Spleen (tissue), 11 donors: ENCODE measurements around the gene RBM26. TPM values are rescaled to one million over a fixed set of nuclear protein-coding genes. Genes with fewer than 3 reads are reported as not detected.

Experiments
- DNase-seq: peaks from one replicate; pipeline ENCODE4 v3.0.0-alpha.2; 2020
- H3K27ac ChIP-seq, 8 donors: fragments of 200-600 bp; sonication (generic) in 7 of 8; 1 replicate in 4 of 8; 2 replicates in 4 of 8; pipeline versions ENCODE4 v1.5.0 to v1.8.0; 2016 to 2021; ENCODE audit warnings: inconsistent platforms in 4 of 8, mild to moderate bottlenecking in 4 of 8, moderate library complexity in 1 of 8
- H3K27me3 ChIP-seq, 7 donors: fragments of 200-600 bp; sonication (generic) in 6 of 7; replicated peaks in 1 of 7; 1 replicate in 4 of 7; 2 replicates in 3 of 7; pipeline versions ENCODE4 v1.5.0 to v1.8.0; 2016 to 2021; ENCODE audit warnings: inconsistent platforms in 3 of 7, mild to moderate bottlenecking in 1 of 7
- H3K36me3 ChIP-seq, 6 donors: fragments of 200-600 bp; sonication (generic) in 5 of 6; 1 replicate in 4 of 6; 2 replicates in 2 of 6; pipeline versions ENCODE4 v1.5.0 to v1.8.0; 2016 to 2021; ENCODE audit warnings: inconsistent platforms in 2 of 6
- H3K4me1 ChIP-seq, 6 donors: fragments of 200-600 bp; sonication (generic) in 5 of 6; 1 replicate in 3 of 6; 2 replicates in 3 of 6; pipeline versions ENCODE4 v1.5.0 to v1.8.0; 2016 to 2021; ENCODE audit warnings: inconsistent platforms in 3 of 6
- H3K4me3 ChIP-seq, 8 donors: fragments of 200-600 bp; sonication (generic) in 7 of 8; 1 replicate in 4 of 8; 2 replicates in 4 of 8; pipeline versions ENCODE4 v1.5.0 to v1.8.0; 2016 to 2021; ENCODE audit warnings: inconsistent platforms in 4 of 8, mild to moderate bottlenecking in 4 of 8, moderate library complexity in 2 of 8
- H3K9me3 ChIP-seq, 8 donors: fragments of 200-600 bp; sonication (generic) in 7 of 8; 1 replicate in 4 of 8; 2 replicates in 4 of 8; pipeline versions ENCODE4 v1.5.0 to v1.8.0; 2016 to 2021; ENCODE audit warnings: inconsistent platforms in 4 of 8
- CTCF ChIP-seq, 11 experiments: fragments of 200-600 bp in 7 of 11; fragments of 450-650 bp in 4 of 11; sonication (generic) in 4 of 11; IDR thresholded peaks in 8 of 11; conservative IDR thresholded peaks in 3 of 11; 1 replicate in 7 of 11; 2 replicates in 4 of 11; pipeline versions ENCODE4 v1.4.0 to v1.8.0; 2016 to 2021; ENCODE audit warnings: antibody characterized with exemption in 11 of 11, inconsistent platforms in 4 of 11, mild to moderate bottlenecking in 1 of 11
- POLR2A ChIP-seq, 3 donors: fragments of 450-650 bp; IDR thresholded peaks; one replicate each; pipeline ENCODE4 v1.5.1; 2017; ENCODE audit warnings: antibody characterized with exemption in 3 of 3, mild to moderate bottlenecking in 1 of 3
- POLR2AphosphoS5 ChIP-seq, 3 donors: sonication (generic); formaldehyde crosslinking; IDR thresholded peaks; one replicate each; pipeline ENCODE4 v1.5.1; 2017; ENCODE audit warnings: antibody characterized with exemption in 3 of 3
- WGBS, 5 donors: extraction: QIAGEN DNeasy Blood & Tissue Kit in 3 of 5; methylation state at CpG; one replicate each; pipeline versions ENCODE4 v1.1.5 to v1.1.7; 2013 to 2018; 5-methylcytosine and 5-hydroxymethylcytosine counted together
- intact Hi-C: fragments of 100-400 bp; cut with DNase I; formaldehyde crosslinking; loops from one replicate; pipeline ENCODE4 v1.15.0; 2023; ENCODE audit warnings: low total_unique reads
- polyA plus RNA-seq, 3 donors: library from polyadenylated mRNA; stranded (reverse); fragments of 200-250 nt; gene quantifications; one replicate each; pipeline ENCODE4 v1.2.1, GENCODE V29; 2013
- total RNA-seq, 7 donors: library from RNA; depleted of rRNA in 3 of 7; stranded (reverse); fragments of >200 nt in 3 of 7; fragmentation: NEBNext Ultra II Directional in 4 of 7; extraction: Animal tissue kit (Norgen Biotek cat#: 25700) in 4 of 7; gene quantifications; one replicate each; pipeline versions ENCODE4 v1.1.0 to v1.2.1, GENCODE V29; 2016 to 2021
- donor health status: healthy with polysubstance abuse.
- donor health status: DM: no; HTN: no; CAD: no; lungs with moderate emphysema.
- donor health status: DM: no; HTN: no; CAD: no.
- donor health status: Bipolar disorder and iron deficiency.
- donor health status: healthy.
- donor health status: DM: no; HTN: no; CAD: no.
- donor health status: DM: yes; HTN: yes; CAD: no.

Gene RBM26
- total and polyA plus RNA-seq, 10 donors: 25.6 to 87.6 (median 63.6) TPM

GRCh38 chr13:79312340-79312855 lies 93.7 kb downstream of the RBM26 start:
- intact Hi-C loops: no loop called here
- Histone ChIP-seq H3K4me1 (no peaks in the 10 kb centered on the region), H3K36me3 (peaks cover 0 to 18% (median 7%) of the 10 kb centered on the region in 6 donors), H3K9me3 (no peaks in the 10 kb centered on the region), H3K27me3 (no peaks in the 10 kb centered on the region), H3K4me3 (no peak overlapping the region), H3K27ac (no peak overlapping the region)
- no peak for DNase-seq
- WGBS, 5 donors: 46 to 95% (median 74%) methylated on average over 2 of the region's 2 CpGs
- no peak for TF ChIP-seq POLR2A (IDR thresholded peaks at IDR 0.05)
- TF ChIP-seq CTCF (IDR thresholded peaks at IDR 0.05 in 8 of 11, conservative IDR thresholded peaks at IDR 0.05 in 3 of 11): no peak
- no peak for TF ChIP-seq POLR2AphosphoS5 (IDR thresholded peaks at IDR 0.05)

DNA sequence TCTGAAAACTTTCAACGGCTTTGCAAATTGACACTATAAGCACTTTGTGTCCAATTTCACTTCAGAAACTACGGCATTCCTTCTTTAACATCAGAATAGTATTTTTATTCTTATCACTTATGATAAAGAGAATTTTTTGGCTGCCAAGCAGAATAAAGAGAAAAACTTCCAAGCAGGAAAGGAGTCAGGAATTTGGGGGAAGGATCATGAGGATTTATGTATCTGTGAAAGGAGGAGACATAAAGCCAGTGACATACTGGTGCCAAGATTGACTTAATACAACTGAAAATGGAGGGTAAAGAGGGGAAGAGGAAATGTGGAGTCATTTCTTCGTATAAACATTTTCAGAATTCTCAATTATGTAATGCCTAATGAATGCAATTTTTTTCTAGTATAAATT lies 94.7 kb downstream of the RBM26 start:
- intact Hi-C loops: no loop called here
- H3K27me3 ChIP-seq: no peaks in the 10 kb centered on the region
- no peak overlapping the region for H3K27ac ChIP-seq
- no peaks in the 10 kb centered on the region for H3K4me1 ChIP-seq
- DNase-seq: no peak
- 60 to 73% (median 70%) methylated on average over 3 of the region's 3 CpGs for WGBS, 5 donors
- H3K4me3 ChIP-seq: no peak overlapping the region
- H3K36me3 ChIP-seq: peaks cover 0 to 18% (median 7%) of the 10 kb centered on the region in 6 donors
- no peaks in the 10 kb centered on the region for H3K9me3 ChIP-seq
- TF ChIP-seq POLR2A (IDR thresholded peaks at IDR 0.05) (no peak), POLR2AphosphoS5 (IDR thresholded peaks at IDR 0.05) (no peak), CTCF (IDR thresholded peaks at IDR 0.05 in 8 of 11, conservative IDR thresholded peaks at IDR 0.05 in 3 of 11) (no peak)

GRCh38 chr13:79309690-79310089 lies 96.4 kb downstream of the RBM26 start:
- H3K27me3 ChIP-seq: no peaks in the 10 kb centered on the region
- TF ChIP-seq CTCF (IDR thresholded peaks at IDR 0.05 in 8 of 11, conservative IDR thresholded peaks at IDR 0.05 in 3 of 11) (no peak), POLR2AphosphoS5 (IDR thresholded peaks at IDR 0.05) (no peak), POLR2A (IDR thresholded peaks at IDR 0.05) (no peak)
- WGBS, 5 donors: 86 to 92% (median 89%) methylated on average over 9 of the region's 9 CpGs

GRCh38 chr13:79307866-79308298 lies 98.2 kb downstream of the RBM26 start:
- Histone ChIP-seq H3K4me1 (no peaks in the 10 kb centered on the region), H3K36me3 (no peaks in the 10 kb centered on the region), H3K4me3 (no peak overlapping the region), H3K9me3 (peaks cover 0 to 3% (median 0%) of the 10 kb centered on the region in 8 donors), H3K27ac (no peak overlapping the region), H3K27me3 (no peaks in the 10 kb centered on the region)
- WGBS, 5 donors: 69 to 73% (median 71%) methylated on average over 8 of the region's 8 CpGs
- TF ChIP-seq POLR2AphosphoS5 (IDR thresholded peaks at IDR 0.05): peak in 1 of 3 donors; percentile 43
- TF ChIP-seq POLR2A (IDR thresholded peaks at IDR 0.05): no peak
- no peak for DNase-seq
- intact Hi-C loops: no loop called here

More at GRCh38 chr13:79309690-79310089, 96.4 kb downstream of the RBM26 start:
- Histone ChIP-seq H3K36me3 (peaks cover 0 to 14% (median 3%) of the 10 kb centered on the region in 6 donors), H3K4me3 (no peak overlapping the region), H3K4me1 (no peaks in the 10 kb centered on the region), H3K27ac (no peak overlapping the region), H3K9me3 (no peaks in the 10 kb centered on the region)
- no peak for DNase-seq
- intact Hi-C loops: no loop called here
